Neural progenitor cell (in vitro differentiated cells): ENCODE data around the gene ANTXR1. TPM values are rescaled to one million over a fixed set of nuclear protein-coding genes. Genes with fewer than 3 reads are reported as not detected.

ENCODE experiments used
- DNase-seq: peaks from one replicate; pipeline ENCODE4 v3.0.0-alpha.2; 2016; ENCODE audit warnings: low spot score
- H2AFZ ChIP-seq: fragments of 200-600 bp; sonication (generic); replicated peaks from 2 replicates; pipeline ENCODE4 v1.6.1; 2016; ENCODE audit warnings: antibody characterized with exemption
- H3F3A ChIP-seq: fragments of 200-600 bp; sonication (generic); 2 replicates; pipeline ENCODE4 v1.6.1; 2016; ENCODE audit warnings: antibody characterized with exemption, low read depth
- H3K27ac ChIP-seq: fragments of 200-600 bp; sonication (generic); 2 replicates; pipeline ENCODE4 v1.5.1; 2016; ENCODE audit warnings: mild to moderate bottlenecking
- H3K27me3 ChIP-seq: fragments of 200-600 bp; sonication (generic); 2 replicates; pipeline ENCODE4 v1.6.1; 2016; ENCODE audit warnings: mild to moderate bottlenecking, moderate library complexity
- H3K36me3 ChIP-seq: fragments of 200-600 bp; sonication (generic); 2 replicates; pipeline ENCODE4 v1.5.1; 2016
- H3K4me1 ChIP-seq: fragments of 200-600 bp; sonication (generic); 2 replicates; pipeline ENCODE4 v1.6.1; 2016; ENCODE audit warnings: mixed run types
- H3K4me2 ChIP-seq: fragments of 200-600 bp; sonication (generic); 2 replicates; pipeline ENCODE4 v1.6.1; 2016
- H3K4me3 ChIP-seq: fragments of 200-600 bp; sonication (generic); 2 replicates; pipeline ENCODE4 v1.5.1; 2016
- H3K79me2 ChIP-seq: fragments of 200-600 bp; sonication (generic); 2 replicates; pipeline ENCODE4 v1.6.1; 2016; ENCODE audit warnings: low read depth
- H3K9ac ChIP-seq: fragments of 200-600 bp; sonication (generic); 2 replicates; pipeline ENCODE4 v1.6.1; 2016
- H3K9me3 ChIP-seq: fragments of 200-600 bp; sonication (generic); 2 replicates; pipeline ENCODE4 v1.5.1; 2016; ENCODE audit warnings: low read depth
- H4K20me1 ChIP-seq: fragments of 200-600 bp; sonication (generic); 2 replicates; pipeline ENCODE4 v1.6.1; 2016; ENCODE audit warnings: low read depth
- H3K27ac Mint-ChIP-seq: 3 replicates; pipeline ENCODE4 v1.8.0; 2021; ENCODE audit warnings: mixed read lengths
- H3K27me3 Mint-ChIP-seq: 2 replicates; pipeline ENCODE4 v1.8.0; 2022; ENCODE audit warnings: low read depth, mild to moderate bottlenecking, inconsistent platforms, moderate library complexity, mixed read lengths; ENCODE audit not compliant: insufficient read depth
- H3K36me3 Mint-ChIP-seq: 3 replicates; pipeline ENCODE4 v1.8.0; 2021; ENCODE audit warnings: mixed read lengths
- H3K4me1 Mint-ChIP-seq: 3 replicates; pipeline ENCODE4 v1.8.0; 2021; ENCODE audit warnings: mixed read lengths
- H3K4me3 Mint-ChIP-seq: 3 replicates; pipeline ENCODE4 v1.8.0; 2021; ENCODE audit warnings: mild to moderate bottlenecking, moderate library complexity, mixed read lengths
- H3K9me3 Mint-ChIP-seq: 3 replicates; pipeline ENCODE4 v1.8.0; 2020; ENCODE audit warnings: mixed read lengths
- EZH2 ChIP-seq: fragments of 200-600 bp; sonication (generic); IDR thresholded peaks from 2 replicates; pipeline ENCODE4 v1.6.1; 2017; ENCODE audit warnings: antibody characterized with exemption, mild to moderate bottlenecking, moderate library complexity
- EZH2phosphoT487 ChIP-seq: fragments of 200-600 bp; sonication (generic); IDR thresholded peaks from 2 replicates; pipeline ENCODE4 v1.6.1; 2017; ENCODE audit warnings: antibody characterized with exemption
- total RNA-seq: library from RNA; depleted of rRNA; stranded (reverse); fragments of >200 nt; gene quantifications from 2 replicates; pipeline ENCODE4 v1.2.3, GENCODE V29; 2015; ENCODE audit warnings: low replicate concordance
- TF ChIP-seq, protein P1 (sequence below): fragments of 200-600 bp; sonication (generic); IDR thresholded peaks from 2 replicates; pipeline ENCODE4 v1.5.1; 2017; ENCODE audit warnings: antibody characterized with exemption, mild to moderate bottlenecking

Gene ANTXR1
- total RNA-seq, 1 donor from 2014 or later = 6.7 TPM

DNA sequence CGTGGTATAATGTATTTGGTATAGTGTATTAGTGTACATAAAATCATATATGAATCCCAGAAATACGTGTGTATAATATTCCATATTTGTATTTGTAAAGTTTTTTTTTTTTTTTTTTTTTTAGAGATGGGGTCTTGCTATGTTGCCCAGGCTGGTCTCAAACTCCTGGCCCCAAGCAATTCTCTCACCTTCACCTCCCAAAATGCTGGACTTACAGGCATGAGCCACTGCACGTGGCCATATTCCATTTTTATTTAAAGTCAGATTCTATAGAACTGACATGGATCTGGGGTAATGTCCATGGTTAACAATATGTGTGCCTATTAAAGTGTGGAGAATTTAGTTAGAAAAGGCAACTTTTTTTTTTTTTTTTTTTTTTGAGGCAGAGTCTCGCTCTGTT lies 71.5 kb downstream of the ANTXR1 start:
- no peaks in the 10 kb centered on the region for H3K27me3 Mint-ChIP-seq
- H3K9me3 Mint-ChIP-seq = no peaks in the 10 kb centered on the region
- Histone ChIP-seq H3F3A (no peaks in the 10 kb centered on the region), H3K27me3 (no peaks in the 10 kb centered on the region), H2AFZ (no peak overlapping the region), H3K36me3 (no peaks in the 10 kb centered on the region), H3K79me2 (no peaks in the 10 kb centered on the region), H3K9me3 (no peaks in the 10 kb centered on the region), H4K20me1 (no peaks in the 10 kb centered on the region), H3K27ac (no peak overlapping the region), H3K4me2 (no peak overlapping the region), H3K9ac (no peak overlapping the region), H3K4me1 (no peaks in the 10 kb centered on the region), H3K4me3 (no peak overlapping the region)
- no peak for TF ChIP-seq EZH2phosphoT487
- no peak for TF ChIP-seq EZH2
- TF ChIP-seq, protein P1, sequence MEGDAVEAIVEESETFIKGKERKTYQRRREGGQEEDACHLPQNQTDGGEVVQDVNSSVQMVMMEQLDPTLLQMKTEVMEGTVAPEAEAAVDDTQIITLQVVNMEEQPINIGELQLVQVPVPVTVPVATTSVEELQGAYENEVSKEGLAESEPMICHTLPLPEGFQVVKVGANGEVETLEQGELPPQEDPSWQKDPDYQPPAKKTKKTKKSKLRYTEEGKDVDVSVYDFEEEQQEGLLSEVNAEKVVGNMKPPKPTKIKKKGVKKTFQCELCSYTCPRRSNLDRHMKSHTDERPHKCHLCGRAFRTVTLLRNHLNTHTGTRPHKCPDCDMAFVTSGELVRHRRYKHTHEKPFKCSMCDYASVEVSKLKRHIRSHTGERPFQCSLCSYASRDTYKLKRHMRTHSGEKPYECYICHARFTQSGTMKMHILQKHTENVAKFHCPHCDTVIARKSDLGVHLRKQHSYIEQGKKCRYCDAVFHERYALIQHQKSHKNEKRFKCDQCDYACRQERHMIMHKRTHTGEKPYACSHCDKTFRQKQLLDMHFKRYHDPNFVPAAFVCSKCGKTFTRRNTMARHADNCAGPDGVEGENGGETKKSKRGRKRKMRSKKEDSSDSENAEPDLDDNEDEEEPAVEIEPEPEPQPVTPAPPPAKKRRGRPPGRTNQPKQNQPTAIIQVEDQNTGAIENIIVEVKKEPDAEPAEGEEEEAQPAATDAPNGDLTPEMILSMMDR = no peak
- no peak overlapping the region for H3K4me3 Mint-ChIP-seq
- H3K4me1 Mint-ChIP-seq = no peaks in the 10 kb centered on the region
- H3K36me3 Mint-ChIP-seq = peaks cover 46% of the 10 kb centered on the region
- no peak for DNase-seq
- no peak overlapping the region for H3K27ac Mint-ChIP-seq

DNA sequence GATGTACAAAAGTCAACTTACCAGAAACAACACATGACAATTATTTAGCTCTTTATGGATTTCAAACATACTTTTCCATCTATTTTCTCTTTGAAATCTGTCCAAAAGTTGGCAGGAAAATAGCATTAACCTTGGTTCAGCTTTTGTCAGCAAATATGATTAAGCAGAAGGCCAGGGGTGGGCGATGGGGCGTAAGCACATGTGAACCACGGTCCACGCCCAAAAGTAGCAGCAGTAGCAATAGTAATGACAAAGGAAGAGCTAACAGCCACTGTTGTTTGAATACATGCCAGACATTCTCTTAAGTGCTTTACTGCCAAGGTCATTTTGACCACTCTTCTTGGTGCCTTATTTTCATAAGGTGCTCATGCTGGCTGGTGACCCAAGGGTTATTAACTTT lies 73.5 kb downstream of the ANTXR1 start:
- no peaks in the 10 kb centered on the region for H3K4me1 Mint-ChIP-seq
- peaks cover 43% of the 10 kb centered on the region for H3K36me3 Mint-ChIP-seq
- H3K4me2 ChIP-seq = no peak overlapping the region

DNA sequence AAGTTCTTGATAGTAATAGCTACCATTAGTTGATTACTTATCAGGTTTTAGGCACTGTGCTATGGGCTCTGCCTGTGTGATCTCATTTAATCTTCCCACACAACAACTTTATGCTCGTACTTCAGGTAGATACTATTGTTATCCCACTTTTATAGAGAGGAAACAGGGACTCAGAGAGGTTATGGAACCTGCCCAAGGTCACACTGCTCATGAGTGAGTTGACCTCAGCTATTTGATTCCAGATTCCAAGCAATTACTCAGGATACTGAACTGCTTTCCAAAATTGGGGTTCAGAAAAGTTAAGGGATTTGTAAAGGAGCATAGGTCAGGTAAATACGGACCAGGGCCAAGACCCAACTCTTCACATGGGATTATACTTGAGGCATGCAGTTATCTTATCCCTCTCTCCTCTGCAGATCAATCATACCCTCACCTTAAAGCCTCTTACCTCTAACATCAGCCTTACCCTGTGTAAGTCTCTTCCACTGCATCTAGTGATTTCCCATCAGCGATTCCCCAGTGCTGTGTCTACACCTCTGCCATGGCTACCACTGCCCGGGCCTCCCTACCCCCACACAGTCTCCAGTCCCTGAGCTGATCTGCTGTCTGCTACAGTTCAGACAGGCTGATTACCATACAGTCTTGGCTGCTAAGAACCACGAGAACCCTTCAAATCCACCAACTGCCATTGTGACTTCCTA lies 74.4 kb downstream of the ANTXR1 start:
- Histone ChIP-seq H3K4me2 (no peak overlapping the region), H3K27me3 (no peaks in the 10 kb centered on the region), H4K20me1 (no peaks in the 10 kb centered on the region), H2AFZ (no peak overlapping the region), H3K79me2 (no peaks in the 10 kb centered on the region), H3K9me3 (no peaks in the 10 kb centered on the region), H3K27ac (no peak overlapping the region), H3K9ac (no peak overlapping the region), H3F3A (no peaks in the 10 kb centered on the region), H3K36me3 (no peaks in the 10 kb centered on the region), H3K4me1 (no peaks in the 10 kb centered on the region), H3K4me3 (no peak overlapping the region)
- Mint-ChIP-seq H3K27ac (no peak overlapping the region), H3K4me3 (no peak overlapping the region), H3K9me3 (no peaks in the 10 kb centered on the region), H3K36me3 (peaks cover 42% of the 10 kb centered on the region), H3K27me3 (no peaks in the 10 kb centered on the region), H3K4me1 (no peaks in the 10 kb centered on the region)
- TF ChIP-seq, protein P1 = no peak
- no peak for TF ChIP-seq EZH2phosphoT487
- no peak for TF ChIP-seq EZH2
- DNase-seq = no peak

More for the DNA sequence above, 73.5 kb downstream of the ANTXR1 start:
- Histone ChIP-seq H3K27ac (no peak overlapping the region), H3K4me3 (no peak overlapping the region), H3K9me3 (no peaks in the 10 kb centered on the region), H2AFZ (no peak overlapping the region), H3K36me3 (no peaks in the 10 kb centered on the region), H3K79me2 (no peaks in the 10 kb centered on the region), H4K20me1 (no peaks in the 10 kb centered on the region), H3K27me3 (no peaks in the 10 kb centered on the region), H3F3A (no peaks in the 10 kb centered on the region), H3K9ac (no peak overlapping the region), H3K4me1 (no peaks in the 10 kb centered on the region)
- no peak overlapping the region for H3K4me3 Mint-ChIP-seq
- DNase-seq = no peak
- H3K27me3 Mint-ChIP-seq = no peaks in the 10 kb centered on the region
- TF ChIP-seq EZH2phosphoT487 (no peak), EZH2 (no peak)
- TF ChIP-seq, protein P1 = no peak
- no peak overlapping the region for H3K27ac Mint-ChIP-seq
- H3K9me3 Mint-ChIP-seq = no peaks in the 10 kb centered on the region
